RPMI7951 (cell line): ENCODE results near the gene RIBC2. TPM values are rescaled to one million over a fixed set of nuclear protein-coding genes. Genes with fewer than 3 reads are reported as not detected.
A peak's percentile ranks its signal among the peaks of the same experiment; 100 is the strongest.
"Not testable (repeated sequence)": the region's sequence is repeated elsewhere in the genome, so short reads cannot be mapped to it uniquely, and the experiment has no call there.

Experiments
- DNase-seq: peaks from one replicate; pipeline ENCODE4 v3.0.0-alpha.2; 2012; ENCODE audit warnings: low read depth
- total RNA-seq: library from RNA; depleted of rRNA; stranded (reverse); fragments of >200 nt; shearing (Covaris generic); gene quantifications from 2 replicates; pipeline ENCODE4 v1.2.3, GENCODE V29; 2014; rRNA removed

The RIBC2 gene, protein sequence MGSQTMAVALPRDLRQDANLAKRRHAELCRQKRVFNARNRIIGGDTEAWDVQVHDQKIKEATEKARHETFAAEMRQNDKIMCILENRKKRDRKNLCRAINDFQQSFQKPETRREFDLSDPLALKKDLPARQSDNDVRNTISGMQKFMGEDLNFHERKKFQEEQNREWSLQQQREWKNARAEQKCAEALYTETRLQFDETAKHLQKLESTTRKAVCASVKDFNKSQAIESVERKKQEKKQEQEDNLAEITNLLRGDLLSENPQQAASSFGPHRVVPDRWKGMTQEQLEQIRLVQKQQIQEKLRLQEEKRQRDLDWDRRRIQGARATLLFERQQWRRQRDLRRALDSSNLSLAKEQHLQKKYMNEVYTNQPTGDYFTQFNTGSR
- 3.7 and 5.5 TPM in 2 replicates for total RNA-seq

DNA sequence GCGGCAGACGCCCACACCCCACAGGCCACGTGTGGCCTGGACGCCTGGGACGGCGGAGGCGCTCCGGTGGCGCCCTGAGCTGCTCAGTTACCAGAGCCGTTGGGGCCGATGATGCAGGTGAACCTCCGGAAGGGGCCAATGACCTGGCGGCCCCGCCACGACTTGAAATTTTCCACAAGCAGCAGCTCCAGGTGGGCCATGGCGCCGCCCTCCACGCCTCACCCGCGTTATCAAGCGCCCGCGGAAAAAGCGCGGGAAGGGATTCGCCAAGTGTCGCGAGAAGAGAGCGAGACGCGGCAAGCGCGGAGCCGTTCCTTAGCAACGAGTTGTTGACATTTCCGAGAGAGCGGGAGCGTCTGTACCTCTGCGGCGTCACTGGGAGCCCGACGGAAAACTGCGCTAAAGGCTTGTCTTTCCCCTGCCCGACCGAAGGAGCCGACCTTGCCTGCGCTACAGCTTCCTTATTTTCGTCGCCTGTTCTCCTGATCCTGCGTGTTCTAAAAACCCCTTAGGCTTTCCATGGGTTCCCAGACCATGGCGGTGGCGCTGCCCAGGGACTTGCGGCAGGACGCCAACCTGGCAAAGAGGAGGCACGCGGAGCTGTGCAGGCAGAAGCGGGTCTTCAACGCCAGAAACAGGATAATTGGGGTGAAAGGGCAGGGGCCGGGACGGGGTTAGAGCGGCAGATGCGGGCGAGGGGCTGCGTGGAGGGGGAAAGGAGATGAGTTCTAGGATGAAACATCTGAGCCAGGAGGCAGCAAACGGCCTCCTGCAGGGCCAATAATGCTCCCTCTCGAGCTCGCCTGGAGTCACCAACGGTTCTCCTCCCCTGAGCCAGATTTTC, at the start of gene RIBC2, which contains the start of gene SMC1B:
TSS of gene RIBC2 (plus strand) at position 326 of the 844 bp plus-strand sequence. CDS start at position 520, 194 bp downstream.
TSS of gene SMC1B (minus strand) at position 232 of the 844 bp plus-strand sequence. CDS start at position 200, 32 bp downstream.
- peak; percentile 90 for DNase-seq

DNA sequence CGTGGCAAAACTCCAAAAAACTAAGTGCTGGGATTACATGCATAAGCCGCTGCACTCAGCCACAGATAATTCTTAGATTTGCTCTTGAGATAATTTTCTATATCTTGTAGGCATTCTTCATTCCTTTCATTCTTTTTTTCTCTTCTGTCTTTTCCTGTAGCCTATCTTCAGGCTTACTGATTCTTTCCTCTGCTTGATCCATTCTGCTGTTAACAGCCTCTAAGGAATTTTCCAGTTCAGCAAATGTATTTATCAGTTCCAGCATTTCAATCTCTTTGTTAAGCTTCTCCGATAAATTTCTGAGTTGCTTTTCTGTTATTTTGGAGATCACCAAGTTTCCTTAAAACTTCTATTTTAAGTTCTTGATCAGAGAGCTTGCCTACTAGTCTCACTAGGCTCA, 46.8 kb upstream of the RIBC2 start:
- no peak for DNase-seq

DNA sequence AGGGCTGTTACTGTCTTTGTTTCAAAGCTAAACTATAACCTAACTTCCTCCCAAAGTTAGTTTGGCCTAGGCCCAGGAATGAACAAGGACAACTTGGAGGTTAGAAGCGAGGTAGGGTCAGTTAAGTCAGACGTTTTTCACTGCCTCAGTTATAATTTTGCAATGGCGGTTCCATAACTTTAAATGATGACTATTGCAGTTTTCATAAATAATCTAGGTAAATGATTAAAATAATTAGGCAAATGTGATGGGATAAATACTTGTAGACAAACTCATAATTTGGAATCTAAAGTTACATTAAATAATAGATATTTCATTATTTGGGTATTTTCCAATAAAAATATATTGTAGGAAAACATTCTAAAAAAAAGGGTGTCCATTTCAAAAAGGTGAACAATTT, 39.9 kb upstream of the RIBC2 start:
- DNase-seq = not testable (repeated sequence)

DNA sequence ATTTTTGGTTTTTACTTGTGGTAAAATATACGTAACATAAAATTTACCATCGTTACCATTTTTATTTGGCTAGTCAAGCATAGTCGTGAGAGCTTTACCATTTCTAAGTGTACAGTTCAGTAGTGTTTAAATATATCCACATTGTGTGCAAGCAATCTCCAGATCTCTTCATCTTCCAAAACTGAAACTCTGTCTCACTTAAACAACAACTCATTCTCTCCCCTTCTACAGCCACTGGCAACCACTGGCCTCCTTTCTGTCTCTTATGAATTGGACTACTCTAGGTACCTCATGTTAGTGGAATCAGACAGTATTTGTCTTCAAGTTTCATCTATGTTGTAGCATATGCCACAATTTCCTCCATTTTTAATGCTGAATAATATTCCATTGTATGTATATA, 37.5 kb upstream of the RIBC2 start:
- no peak for DNase-seq

DNA sequence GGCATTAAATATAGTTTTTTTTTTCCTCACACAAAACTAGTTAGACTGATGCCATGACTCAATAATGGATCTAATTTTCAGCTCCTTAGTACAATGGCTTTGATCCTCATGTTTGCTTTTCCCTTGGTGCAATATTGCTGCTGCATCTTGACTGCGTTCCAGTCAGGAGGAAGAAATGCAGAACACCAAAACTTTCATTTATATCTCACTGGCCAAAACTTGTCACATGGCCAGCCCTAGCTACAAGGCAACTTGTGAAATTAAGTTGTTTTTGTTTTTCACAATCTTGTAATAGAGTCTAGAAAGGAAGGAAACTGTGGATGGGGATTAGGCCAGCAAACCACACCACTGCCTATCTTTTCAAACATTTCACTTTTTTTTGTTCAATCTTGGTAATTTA, 36.8 kb upstream of the RIBC2 start:
- DNase-seq = no peak

DNA sequence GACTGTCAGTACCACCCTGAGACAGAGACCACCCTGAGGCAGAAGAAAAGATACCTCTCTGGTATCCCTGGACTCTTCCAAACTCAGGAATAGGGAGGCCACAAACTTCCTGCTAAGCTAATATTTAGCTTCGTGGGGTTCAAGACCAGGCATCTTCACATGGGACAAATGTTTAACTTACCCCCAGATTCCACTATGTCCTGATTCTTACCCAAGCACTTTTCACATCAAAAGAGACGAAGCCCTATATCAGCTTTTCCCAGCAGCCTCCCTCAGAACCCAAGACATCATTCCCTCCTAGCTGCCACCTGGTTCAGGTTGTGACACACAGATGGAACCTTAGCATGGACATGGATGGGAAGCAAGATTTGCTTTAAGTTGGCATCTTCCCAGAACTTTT, 32.1 kb upstream of the RIBC2 start:
- no peak for DNase-seq

DNA sequence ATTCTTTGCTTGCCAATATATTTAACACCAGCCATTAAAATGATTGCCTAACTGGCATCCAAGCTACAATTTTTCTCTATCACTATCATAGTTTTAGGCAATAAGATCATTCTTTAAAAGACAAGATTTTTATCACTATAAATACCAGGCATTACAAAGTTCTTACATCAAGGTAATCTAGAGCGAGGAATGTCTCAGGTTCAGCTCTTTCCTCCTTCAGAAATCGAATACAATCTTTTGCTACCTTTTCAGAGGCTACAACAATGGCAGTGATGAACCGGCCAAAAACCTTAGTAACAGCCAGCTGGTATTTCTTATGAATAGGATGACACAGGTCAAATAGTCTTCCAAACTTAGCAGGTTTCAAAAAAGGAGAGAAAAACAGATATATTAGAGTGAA, 23.9 kb upstream of the RIBC2 start:
- DNase-seq = no peak

DNA sequence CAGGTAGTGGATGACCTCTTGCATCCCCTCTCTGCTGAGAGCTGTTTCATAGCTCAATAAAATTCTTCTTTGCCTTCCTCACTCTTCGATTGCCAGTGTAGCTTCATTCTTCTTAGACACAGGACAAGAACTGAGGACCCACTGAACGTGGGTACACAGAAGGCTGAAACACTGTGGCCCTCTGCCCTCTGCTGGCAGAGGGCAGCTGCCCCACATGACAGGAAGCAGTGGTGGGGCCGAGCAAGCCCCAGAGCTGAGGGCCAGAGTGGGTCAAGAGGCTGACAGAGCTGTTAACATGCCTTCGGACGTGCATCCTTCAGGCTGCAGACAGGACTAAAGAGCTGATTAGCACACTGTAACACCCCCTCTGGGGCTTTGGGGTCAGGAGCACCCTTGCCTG, 15.7 kb upstream of the RIBC2 start:
- no peak for DNase-seq

DNA sequence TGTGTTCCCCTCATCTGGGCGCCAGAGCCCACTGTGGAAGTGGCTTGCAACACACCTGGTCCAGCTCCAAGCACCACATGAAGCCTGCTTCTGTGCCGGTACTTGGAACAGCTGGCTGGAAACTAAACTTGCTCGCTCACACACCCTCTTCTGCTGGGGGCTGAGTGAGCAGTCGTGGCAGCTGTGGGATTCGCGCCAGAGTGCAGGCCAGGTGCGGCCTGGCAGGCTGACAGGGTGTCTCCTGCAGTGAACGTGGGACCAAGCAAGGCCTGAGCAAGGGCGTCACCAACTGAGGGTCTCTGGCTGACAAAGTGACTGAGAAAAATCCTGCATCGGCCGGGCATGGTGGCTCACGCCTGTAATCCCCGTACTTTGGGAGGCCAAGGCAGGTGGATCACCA, 15.3 kb upstream of the RIBC2 start:
- DNase-seq = no peak

DNA sequence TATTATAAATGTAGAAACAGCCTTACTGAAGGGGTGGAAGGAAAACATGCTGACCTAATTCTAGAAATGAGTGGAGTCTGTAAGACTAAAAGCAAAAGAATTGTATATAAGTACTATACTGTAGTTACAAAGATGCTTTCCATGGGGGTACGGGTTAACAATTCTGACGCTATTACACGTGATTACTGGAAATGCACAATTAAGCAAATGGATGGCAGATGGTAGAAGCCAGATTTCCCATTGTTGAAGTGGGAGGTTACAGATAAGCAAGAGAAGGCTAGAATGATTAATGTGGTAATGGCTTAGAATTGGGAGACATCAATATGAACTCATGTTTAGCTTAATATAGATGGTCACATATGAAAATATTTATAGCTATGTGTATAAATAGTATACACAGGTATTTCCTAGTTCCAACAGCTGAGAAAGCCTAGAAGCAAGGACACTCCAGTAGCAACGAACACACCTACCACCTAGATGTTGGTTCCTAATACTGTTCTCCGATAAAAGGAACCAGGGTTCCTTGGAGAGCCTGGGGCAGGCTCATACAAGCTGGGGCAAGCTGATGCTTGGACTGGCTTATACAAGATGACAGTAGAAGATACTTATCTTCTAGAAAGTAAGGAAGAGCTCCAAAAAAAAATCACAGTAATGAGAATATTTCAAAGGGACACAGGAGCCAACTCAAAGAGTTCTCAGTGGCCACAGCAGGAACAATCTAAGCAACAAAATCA, 13.6 kb upstream of the RIBC2 start:
- DNase-seq = no peak

DNA sequence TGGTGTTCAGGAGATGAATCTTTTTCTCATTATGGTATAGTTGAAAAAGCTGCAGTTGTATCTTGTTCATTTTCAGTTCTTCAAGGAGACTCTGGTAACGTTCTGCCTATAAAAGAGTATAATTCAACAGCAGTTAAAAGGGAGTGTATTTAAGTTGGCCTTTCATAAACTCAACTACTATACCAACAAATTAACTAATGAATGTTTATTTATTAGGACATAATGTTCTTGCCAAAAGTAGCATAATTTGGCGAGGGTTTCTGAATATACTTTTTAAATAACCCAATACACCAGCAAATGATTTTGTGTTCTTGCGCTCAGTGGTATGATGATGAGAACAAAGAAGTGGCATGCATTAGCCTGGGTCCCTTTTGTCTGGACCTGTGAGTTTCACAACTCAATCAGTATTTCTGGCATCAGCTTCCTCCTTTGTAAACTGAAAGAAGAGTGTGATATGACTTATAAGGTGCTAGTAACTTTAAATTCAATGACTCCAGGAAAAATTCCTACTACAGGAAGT, 11.0 kb upstream of the RIBC2 start:
- DNase-seq = no peak

DNA sequence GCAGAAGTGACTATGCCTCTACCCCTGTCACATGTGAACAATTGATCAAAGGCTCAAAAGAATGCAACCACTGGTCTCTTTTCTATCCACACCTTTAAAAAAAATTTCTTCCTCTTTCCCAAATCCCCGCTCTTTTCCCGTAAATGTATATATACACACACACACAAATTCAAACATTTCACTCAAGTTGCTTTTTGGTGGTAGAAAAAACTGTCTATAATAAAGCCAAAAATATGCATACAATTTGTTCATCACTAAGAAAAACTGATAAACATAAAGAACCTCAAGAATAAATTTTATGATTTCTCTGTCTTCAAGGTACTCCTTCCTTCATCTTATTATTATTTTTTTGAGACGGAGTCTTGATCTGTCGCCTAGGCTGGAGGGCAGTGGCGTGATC, 5.7 kb upstream of the RIBC2 start:
- DNase-seq = no peak

DNA sequence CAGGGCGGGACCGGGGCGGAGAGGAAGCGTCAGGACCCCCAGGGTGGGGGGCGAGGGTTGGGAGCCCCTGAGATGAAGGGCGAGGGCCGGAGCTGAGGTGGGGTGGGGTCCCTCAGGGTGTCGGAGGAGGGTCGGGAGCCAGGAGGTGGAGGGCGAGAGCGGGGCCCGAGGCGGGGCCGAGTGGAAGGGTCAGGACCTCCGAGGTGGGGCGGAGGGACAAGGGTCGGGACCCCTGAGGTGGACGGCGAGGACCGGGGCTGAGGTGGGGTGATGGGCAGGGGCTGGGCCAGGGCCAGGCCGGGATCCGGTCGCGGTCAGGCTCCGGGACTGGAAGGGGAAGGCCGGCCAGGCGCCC, 503 bp upstream of the RIBC2 start:
- no peak for DNase-seq

DNA sequence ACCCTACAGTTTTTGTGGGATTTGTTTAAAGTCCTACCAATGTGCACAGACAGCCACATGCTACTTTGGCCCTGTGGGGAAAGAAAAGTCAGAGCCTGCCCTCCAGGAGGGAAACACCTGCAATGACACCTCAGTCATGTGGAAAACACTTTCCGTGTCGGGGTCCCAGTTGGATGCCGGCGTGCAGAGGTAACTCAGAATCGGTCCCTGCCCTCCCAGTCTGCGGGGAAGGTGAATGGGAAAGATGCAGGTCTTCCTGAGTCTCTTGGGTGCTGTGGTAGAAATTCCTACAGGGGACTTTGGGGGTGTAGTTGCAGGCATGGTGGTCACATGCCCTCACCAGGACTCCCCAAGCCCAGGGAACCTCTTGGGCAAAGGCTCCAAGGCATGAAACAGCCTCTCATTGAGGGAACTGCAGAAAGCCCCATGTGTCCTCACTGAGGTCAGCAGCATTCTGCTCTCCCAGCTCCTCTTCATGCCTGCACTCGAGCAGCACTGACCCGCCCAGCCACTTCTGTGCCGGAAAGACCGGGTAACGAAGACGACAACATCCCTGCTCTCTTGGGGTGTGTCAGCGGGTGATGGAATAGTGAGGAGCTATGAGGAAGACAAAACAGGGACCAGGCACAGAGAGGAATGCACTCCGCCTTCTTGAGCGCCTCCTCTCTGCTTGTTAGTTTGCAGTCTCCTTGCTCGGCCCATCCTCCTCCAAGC, 4.7 kb downstream of the RIBC2 start:
- no peak for DNase-seq

DNA sequence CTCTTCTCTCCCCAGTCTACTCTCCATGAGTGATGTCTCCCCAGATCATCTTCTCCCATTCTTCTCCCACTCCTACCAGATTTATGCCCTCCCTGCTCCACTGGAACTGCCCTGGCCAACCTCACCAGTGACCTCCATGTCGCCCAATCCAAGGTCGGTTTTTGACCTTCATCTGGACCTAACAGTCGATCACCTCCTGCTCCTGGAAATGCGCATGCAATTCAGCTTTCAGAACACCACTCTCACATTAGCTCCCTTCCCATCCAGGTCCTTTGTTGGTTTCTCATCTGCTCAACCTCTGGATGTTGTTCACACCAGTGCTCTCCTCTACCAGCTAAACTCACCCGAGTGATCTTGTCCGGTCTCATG, 5.3 kb downstream of the RIBC2 start:
- no peak for DNase-seq

DNA sequence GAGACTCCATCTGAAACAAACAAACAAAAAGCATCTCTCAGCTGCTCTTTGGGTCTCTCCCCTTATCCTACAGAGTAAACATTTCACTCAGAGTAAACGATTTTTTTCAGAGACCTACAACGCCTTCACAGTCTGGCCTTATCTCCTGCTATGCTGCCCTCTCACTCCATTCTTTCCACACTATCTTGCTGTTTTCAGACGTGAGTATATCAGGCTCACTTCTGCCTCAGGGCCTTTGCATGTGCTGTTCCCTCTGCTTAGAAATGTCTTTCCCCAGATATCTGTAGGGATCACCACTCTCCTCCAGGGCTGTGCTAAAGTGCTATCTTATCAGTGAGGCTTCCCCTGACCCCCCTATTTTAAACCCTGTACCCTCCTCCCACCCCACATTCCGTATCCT, 6.5 kb downstream of the RIBC2 start:
- DNase-seq = no peak

DNA sequence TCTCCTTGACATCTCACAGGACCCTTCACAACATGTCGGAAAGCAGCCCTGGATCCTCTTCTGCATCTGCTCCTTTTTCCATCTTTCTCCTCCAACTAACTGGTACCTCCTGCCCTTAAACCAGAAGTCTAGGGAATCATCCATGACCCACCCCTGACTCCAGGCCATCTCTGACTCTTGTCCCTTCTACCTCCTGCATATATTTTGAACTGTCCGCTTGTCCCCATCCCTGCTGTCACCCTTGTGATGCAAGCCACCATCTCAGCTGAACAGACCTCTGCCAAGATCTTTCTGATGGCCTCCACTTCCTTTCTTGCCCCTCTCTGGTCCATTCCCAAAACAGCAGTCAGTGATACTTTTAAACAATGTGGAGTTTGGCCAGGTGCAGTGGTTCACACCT, 7.0 kb downstream of the RIBC2 start:
- DNase-seq = no peak

DNA sequence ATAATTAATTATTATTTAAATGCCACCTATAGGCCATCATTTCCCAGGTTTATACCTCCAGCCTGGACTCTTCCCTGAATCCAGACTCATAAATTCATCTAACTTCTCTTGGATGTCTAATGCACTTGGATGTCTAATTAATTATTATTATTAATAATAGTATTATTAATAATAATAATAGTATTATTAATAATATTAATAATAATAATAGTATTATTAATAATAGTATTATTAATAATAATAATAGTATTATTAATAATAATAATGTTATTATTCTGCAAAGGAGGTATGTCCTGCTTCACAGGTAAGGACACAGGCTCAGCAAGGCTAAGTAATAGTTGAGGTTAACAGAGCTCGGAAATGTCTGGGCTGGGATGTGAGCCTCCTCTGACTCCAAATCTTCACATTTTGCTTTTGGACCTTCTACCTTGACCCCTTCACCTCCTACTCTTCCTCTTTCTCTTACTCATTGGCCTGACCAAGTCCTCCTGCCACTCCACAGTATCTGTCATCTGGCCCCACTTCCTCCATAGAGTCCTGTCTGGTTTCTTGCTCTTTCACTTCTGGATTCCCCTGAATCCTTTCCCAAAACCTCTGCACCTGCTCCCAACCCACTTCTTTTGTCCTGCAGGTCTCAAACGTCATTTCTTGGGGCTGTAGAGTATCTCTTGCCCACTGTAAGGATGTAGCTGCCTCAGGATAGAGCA, 8.0 kb downstream of the RIBC2 start:
- DNase-seq = no peak

DNA sequence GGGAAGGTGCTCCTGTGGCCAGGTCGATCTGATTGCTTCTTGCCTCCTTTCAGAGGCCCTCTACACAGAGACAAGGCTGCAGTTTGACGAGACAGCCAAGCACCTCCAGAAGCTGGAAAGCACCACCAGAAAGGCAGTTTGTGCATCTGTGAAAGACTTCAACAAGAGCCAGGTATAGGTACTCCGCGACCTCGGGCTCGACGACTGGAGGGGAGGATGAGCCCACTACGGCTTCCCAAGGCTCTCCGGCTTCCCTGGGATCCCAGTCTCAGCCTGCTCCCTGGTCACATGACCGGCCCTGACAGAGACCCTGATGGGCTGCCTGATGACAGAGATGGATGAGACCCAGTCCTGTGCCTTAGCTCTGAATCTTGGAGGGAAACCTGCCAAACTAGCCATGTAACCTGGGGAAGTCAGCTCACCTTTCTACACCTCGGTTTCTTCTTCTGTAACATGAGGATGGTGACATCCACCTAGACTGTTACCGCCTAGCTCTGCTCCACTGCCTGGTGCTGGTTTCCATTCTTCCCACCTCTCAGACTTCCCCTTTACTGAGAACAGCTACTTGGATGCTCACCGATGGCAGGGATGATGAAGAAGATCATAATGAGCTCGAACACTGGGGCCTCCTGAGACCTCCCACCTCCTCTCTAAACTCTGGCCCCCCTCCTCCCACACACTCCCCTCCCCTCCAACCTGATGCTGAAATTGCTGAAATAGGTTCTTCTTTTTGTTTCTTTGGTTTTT, 8.9 kb downstream of the RIBC2 start:
- DNase-seq = no peak

DNA sequence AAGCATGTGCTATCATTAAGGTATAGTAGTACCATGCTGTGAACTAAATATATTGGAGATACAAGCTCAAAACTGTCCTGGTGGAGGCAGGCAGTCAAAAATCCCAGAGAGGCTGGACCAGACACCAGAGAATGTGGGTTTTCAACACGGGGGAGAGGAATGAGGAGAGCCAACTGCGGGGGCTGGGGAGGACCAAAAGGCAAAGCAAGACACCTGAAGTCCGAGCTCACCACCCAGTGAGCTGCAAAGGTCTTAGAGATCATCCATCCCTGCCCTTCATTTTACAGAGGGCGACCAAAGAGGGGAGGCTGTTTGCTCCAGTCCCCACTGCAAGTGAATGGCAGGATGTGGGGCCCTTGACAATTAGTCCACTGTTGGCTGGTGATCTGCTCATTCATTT, 10.0 kb downstream of the RIBC2 start:
- DNase-seq = no peak
